Fibroblast of upper back skin (primary cell): ENCODE data around the gene TBL3.
"Not testable (repeated sequence)": the region's sequence is repeated elsewhere in the genome, so short reads cannot be mapped to it uniquely, and the experiment has no call there.

Source experiments
- DNase-seq: peaks from one replicate; pipeline ENCODE4 v3.0.0-alpha.2; 2013

Gene TBL3

GRCh38 chr16:1944612-1945199 lies 27.1 kb upstream of the TBL3 start:
- DNase-seq = no peak

DNA sequence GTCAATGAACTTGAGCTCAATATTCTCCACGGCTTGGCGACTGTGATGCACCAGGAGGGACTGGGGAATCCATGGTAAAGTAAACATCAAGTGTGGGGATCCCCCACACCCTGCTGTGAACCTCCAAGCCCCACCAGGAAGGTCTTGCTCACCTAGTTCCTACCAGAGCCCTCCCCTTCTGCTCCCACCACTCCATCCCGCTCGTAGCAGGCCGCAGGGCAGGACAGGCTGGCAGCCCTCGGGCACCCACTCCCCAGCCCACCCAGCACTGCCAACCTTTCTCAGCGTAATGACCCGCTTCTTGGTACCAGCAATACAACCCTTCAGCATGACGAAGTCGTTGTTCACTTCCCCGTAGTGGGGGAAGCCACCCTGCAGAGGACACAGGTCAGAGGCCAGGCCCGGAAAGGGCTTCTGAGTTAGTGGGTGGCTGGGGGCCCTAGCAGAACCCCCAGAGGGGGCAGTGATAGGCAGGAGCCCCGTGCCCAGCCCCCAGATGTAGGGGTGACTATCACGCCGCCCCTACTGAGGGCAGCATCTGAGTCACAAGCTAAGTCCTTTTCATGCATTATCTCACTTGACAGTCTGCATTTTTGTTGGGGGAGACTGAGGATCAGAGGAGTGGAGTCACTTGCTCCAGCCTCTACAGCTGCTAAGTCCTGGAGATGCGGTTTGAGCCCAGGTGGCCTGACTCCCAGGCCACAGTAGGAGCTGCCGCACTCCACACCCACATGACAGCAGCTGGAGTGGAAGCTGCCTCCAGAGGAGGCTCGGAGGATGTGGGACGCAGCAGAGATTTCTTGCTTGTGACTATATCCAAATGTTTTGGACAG lies 26.1 kb upstream of the TBL3 start:
- no peak for DNase-seq

DNA sequence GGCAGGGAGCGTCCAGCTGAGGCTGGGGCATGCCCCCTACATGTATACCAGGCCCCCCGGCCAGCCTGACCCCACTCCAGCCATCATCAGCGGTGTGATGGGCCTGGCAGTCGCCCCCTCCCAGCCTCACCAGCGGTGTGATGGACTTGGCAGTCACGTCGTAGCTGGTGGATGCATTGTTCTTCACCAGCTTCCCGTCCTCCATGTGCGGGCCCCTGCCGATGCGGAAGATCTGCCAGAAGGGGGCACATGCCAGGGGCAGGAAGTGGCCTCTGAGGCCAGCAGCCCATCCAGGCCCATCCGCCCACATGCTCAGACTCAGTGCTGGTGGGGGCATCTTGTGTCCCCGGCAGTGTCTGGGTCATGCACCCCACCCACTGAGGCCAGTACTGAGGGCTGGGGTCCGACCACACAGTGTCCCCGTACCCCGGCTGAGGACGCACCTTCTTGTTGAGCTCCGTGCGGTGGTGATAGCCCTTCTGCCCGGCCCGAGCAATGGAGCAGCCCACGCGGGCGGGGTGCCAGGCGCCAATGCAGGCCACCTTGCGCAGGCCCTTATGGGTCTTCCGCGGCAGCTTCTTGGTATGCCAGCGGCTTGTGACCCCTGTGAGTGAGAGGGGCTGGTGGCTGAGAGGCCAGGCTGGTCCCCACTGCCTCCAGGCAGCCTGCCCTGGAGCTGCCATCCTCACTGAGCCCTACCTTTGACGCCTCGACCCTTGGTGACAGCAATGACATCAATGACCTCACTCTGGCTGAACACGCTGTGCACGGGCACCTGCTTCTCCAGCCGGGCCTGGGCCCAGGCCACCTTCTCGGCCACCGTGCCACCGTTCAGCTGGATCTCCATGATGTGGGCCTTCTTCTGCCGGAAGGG lies 25.1 kb upstream of the TBL3 start:
- DNase-seq = no peak

GRCh38 chr16:1947369-1947670 lies 24.5 kb upstream of the TBL3 start:
- DNase-seq = no peak

- no peak for DNase-seq
These were observed 22.3 kb upstream of the TBL3 start for GRCh38 chr16:1949507-1949906.

- no peak for DNase-seq
These were observed 21.8 kb upstream of the TBL3 start for GRCh38 chr16:1950047-1950446.

GRCh38 chr16:1950559-1950958 lies 21.3 kb upstream of the TBL3 start:
- DNase-seq = no peak

DNA sequence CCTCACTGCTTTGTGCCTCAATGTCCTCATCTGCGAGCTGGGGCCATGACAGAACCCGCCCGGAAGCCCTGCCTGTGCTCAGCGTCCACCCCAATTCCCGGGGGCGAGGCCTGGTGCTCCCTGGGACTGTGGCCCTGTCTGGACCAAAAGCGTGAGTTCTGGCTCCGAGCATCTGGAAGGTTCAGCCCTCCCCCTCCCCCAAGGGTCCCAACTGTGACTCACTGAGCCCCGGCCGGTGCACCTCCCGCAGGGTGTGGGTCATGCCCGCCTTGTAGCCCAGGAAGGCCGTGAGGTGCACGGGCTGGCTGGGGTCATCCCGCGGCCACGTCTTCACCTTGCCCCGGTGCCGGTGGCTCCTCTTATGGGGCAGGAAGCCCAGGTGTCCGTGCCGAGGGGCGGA lies 18.1 kb upstream of the TBL3 start:
- no peak for DNase-seq

DNA sequence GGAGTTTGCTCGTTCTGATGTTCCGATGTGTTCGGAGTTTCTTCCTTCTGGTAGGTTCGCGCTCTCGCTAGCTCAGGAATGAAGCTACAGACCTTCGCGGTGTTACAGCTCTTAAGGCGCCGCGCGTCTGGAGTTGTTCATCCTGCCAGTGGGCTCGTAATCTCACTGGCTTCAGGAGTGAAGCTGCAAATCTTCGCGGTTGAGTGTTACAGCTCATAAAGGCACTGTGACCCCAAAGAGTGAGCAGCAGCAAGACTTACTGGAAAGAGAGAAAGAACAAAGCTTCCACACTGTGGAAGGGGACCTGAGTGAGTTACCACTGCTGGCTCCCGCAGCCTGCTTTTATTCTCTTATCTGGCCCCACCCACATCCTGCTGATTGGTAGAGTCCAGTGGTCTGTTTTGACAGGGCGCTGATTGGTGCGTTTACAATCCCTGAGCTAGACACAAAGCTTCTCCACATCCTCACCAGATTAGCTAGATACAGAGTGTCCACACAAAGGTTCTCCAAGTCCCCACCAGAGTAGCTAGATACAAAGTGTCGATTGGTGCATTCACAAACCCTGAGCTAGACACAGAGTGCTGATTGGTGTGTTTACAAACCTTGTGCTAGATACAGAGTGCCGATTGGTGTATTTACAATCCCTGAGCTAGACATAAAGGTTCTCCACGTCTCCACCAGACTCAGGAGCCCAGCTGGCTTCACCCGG lies 14.3 kb upstream of the TBL3 start:
- DNase-seq = not testable (repeated sequence)

GRCh38 chr16:1958143-1958491 lies 13.7 kb upstream of the TBL3 start:
- DNase-seq = not testable (repeated sequence)

- no peak for DNase-seq
These were observed 13.1 kb upstream of the TBL3 start for GRCh38 chr16:1958715-1959268.

DNA sequence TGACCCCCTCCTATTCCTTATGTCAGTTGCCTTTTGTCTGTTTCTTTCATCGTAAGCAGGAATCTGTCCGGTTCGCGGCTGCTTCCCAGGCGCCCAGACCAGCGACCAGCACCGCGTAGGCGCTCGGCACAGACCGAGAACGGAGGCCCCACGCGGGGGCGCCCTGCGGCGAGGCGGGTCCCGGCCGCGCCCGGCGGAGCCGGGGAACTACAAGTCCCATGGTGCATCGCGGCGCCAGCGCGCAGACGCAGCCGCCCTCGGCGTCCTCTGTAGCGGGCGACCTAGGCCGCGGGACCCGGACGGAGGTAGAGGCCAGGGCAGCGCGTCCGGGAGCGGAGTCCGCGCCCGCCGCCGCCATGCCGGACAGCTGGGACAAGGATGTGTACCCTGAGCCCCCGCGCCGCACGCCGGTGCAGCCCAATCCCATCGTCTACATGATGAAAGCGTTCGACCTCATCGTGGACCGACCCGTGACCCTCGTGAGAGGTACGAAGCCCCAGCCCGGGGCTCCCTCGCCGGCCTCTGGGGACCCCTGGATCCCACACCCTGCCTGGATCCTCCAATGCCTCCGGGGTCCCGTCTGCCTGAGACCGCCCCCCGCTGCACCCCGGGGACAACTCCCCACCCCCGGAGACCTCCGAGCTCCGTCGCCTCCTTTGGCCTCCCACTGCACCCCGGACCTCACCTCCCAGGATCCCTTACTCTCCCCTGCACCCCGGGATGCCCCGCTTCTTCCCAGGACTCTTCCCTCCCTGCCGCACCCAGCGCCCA lies 12.4 kb upstream of the TBL3 start, which contains the start of gene NDUFB10:
TSS of gene NDUFB10 (plus strand) at position 270 of the 771 bp plus-strand sequence. CDS start at position 357, 87 bp downstream.
- peak; percentile 85 for DNase-seq

DNA sequence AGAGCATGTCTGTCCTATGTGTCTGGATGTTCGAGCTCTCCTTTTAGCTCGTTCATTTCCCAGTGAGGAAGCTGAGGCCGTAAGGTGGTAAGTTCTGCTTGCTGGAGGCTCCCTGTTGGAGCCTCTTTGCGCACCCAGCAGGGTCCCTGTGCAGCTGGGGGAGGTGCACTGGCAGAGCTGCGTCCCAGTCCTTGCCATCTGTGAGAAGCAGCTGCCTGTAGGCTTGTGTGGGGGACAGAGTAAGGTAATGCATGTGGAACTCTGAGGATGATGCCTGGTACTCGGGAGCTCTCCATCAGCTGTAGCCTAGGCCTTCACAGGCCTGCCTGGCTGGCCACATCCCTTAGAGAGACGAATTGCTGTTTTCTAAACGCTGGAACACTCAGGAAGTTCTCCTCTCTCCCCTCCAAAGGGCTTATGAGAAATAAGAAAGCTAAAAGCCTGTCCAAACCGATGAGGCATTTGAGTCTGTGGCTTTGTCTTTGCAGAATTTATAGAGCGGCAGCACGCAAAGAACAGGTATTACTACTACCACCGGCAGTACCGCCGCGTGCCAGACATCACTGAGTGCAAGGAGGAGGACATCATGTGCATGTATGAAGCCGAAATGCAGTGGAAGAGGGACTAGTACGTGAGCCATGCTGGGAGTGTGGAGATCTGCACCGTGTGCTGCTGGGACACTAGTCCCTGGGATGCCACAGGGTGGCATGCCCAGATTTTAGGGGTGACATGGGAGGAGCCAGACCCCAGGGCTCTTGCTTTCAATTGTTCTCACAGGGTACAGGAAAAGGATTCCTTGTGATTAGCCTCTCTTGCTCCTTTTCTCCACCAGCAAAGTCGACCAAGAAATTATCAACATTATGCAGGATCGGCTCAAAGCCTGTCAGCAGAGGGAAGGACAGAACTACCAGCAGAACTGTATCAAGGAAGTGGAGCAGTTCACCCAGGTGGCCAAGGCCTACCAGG lies 10.9 kb upstream of the TBL3 start:
- peak; percentile 52 for DNase-seq

DNA sequence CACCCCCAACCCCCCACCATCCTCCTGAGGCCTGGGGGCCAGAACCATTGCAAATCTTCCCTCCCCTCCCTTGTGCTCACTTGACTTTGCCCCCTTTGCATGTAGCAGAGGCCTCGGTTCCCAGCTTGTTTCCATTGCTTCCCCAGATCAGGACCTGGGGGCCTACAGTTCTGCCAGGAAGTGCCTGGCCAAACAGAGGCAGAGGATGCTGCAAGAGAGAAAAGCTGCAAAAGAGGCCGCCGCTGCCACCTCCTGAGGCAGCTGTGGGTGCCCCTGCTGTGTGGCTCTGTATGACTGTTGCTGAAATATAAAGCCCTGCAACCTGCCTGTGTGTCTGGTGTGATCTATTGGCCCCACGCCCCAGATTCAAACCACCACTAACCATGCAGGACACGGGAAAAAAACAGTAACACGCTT lies 10.2 kb upstream of the TBL3 start:
- peak; percentile 10 for DNase-seq

- not testable (repeated sequence) for DNase-seq
These were observed 9.4 kb upstream of the TBL3 start for GRCh38 chr16:1962161-1963153.

DNA sequence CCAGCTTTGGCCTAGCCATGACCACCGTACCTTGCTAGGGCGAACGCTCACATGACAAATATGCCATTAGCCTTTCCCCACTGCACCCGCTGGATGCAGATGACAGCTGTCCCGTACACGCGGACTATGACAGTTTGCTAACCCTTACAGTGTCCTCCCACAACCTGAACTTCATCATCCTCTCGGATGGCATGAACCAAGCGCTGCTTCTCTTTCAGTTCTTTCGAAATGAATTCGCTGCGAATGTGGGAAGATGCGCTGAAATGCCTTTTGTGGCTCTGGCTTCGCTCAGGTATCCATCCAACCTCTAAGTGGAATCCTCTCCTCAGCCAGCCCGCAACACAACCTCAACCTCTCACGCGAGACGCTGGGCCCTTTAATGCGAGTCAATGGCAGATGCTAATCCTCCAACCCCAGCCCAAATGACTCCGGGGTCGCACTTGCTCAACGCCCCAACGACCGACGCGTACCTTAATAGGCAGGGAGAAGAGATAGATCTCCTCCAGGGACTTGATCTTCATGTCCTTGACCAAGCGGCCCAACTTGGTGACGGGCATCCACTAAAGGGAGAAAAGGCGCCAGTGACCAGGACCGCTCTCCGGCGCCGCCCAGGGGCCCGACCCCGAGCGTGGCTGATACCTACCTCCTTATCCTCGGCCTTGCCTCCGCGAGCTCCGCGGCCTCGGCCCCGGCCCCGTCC lies 7.9 kb upstream of the TBL3 start:
- peak; percentile 8 for DNase-seq

GRCh38 chr16:1964506-1965395 lies 7.1 kb upstream of the TBL3 start, which contains the start of gene RPS2:
TSS of gene RPS2 (minus strand) at chr16:1964826. CDS start at chr16:1964625, 201 bp downstream.
- peak; percentile 99 for DNase-seq
